Prostate gland (tissue), 2 donors: ENCODE measurements around the gene EPS8L1.

Experiments used
- CTCF ChIP-seq, 4 experiments: fragments of 200-600 bp in 2 of 4; fragments of 450-650 bp in 2 of 4; sonication (generic) in 2 of 4; IDR thresholded peaks; 1 replicate in 3 of 4; 2 replicates in 1 of 4; pipeline ENCODE4 v1.5.1; 2016 to 2019; ENCODE audit warnings: antibody characterized with exemption in 4 of 4, mild to moderate bottlenecking in 2 of 4, moderate library complexity in 2 of 4
- POLR2A ChIP-seq: fragments of 450-650 bp; IDR thresholded peaks from one replicate; pipeline ENCODE4 v1.6.1; 2016; ENCODE audit warnings: antibody characterized with exemption, mild to moderate bottlenecking
- POLR2AphosphoS5 ChIP-seq: sonication (generic); formaldehyde crosslinking; IDR thresholded peaks from one replicate; pipeline ENCODE4 v1.6.1; 2017; ENCODE audit warnings: antibody characterized with exemption

DNA sequence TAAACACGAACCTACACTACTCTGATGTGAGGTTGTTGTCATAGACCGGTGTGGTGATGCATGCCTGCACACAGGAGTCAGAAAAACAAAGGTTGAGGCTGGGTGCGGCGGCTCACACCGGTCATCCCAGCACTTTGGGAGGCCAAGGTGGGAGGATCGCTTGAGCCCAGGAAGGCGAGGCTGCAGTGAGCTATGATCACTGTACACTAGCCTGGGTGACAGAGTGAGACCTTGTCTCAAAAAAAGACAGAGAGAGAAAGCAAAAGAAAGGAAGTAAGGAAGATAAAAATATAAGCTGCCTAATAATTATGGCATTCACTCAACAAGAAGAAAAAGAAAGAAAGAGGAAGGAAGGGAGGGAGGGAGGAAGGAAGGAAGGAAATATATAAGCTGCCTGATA is 46.9 kb upstream of the EPS8L1 start:
- TF ChIP-seq CTCF (IDR thresholded peaks at IDR 0.05) (no peak), POLR2A (no peak), POLR2AphosphoS5 (no peak)
